Measurements from ENCODE around the gene WDR35.
A peak's percentile ranks its signal among the peaks of the same experiment; 100 is the strongest.

WDR35 gene

GRCh38 chr2:20021405-20022009 is 31.6 kb upstream of the WDR35 start:
- H3K9me3 ChIP-seq (replicated peaks; ENCODE audit: low read length), result no peaks in the 10 kb centered on the region
- no peak overlapping the region for H3K4me3 ChIP-seq (ENCODE audit: low read length)
- no peaks in the 10 kb centered on the region for H3K4me1 ChIP-seq (ENCODE audit: control insufficient read depth, insufficient read depth, low read length)
- no peak overlapping the region for H3K4me2 ChIP-seq (ENCODE audit: low read length)
- no peak overlapping the region for H3K9ac ChIP-seq (ENCODE audit: low read depth, low read length)
- H3K36me3 ChIP-seq (ENCODE audit: insufficient read depth, low read length), result no peaks in the 10 kb centered on the region
- H3K27me3 ChIP-seq (ENCODE audit: control insufficient read depth, insufficient read depth, low read length), result no peaks in the 10 kb centered on the region

- Histone ChIP-seq H3K9me3 (replicated peaks; ENCODE audit: low read length) (no peaks in the 10 kb centered on the region), H3K36me3 (ENCODE audit: insufficient read depth, low read length) (no peaks in the 10 kb centered on the region), H3K4me2 (ENCODE audit: low read length) (no peak overlapping the region), H3K27me3 (ENCODE audit: control insufficient read depth, insufficient read depth, low read length) (no peaks in the 10 kb centered on the region), H3K4me1 (ENCODE audit: control insufficient read depth, insufficient read depth, low read length) (no peaks in the 10 kb centered on the region), H3K4me3 (ENCODE audit: low read length) (no peak overlapping the region), H3K9ac (ENCODE audit: low read depth, low read length) (no peak overlapping the region)
These were observed 29.8 kb upstream of the WDR35 start for GRCh38 chr2:20019747-20020146.

- no peaks in the 10 kb centered on the region for H3K27me3 ChIP-seq (ENCODE audit: control insufficient read depth, insufficient read depth, low read length)
- no peaks in the 10 kb centered on the region for H3K36me3 ChIP-seq (ENCODE audit: insufficient read depth, low read length)
- no peaks in the 10 kb centered on the region for H3K9me3 ChIP-seq (replicated peaks; ENCODE audit: low read length)
- H3K4me1 ChIP-seq (ENCODE audit: control insufficient read depth, insufficient read depth, low read length), result no peaks in the 10 kb centered on the region
- H3K4me3 ChIP-seq (ENCODE audit: low read length), result no peak overlapping the region
- H3K4me2 ChIP-seq (ENCODE audit: low read length), result no peak overlapping the region
- no peak overlapping the region for H3K9ac ChIP-seq (ENCODE audit: low read depth, low read length)
These were observed 28.8 kb upstream of the WDR35 start for GRCh38 chr2:20018601-20019152.

- Histone ChIP-seq H3K27me3 (ENCODE audit: control insufficient read depth, insufficient read depth, low read length) (peaks cover 7% of the 10 kb centered on the region), H3K4me1 (ENCODE audit: control insufficient read depth, insufficient read depth, low read length) (peaks cover 8% of the 10 kb centered on the region), H3K4me3 (ENCODE audit: low read length) (no peak overlapping the region), H3K9me3 (replicated peaks; ENCODE audit: low read length) (no peaks in the 10 kb centered on the region), H3K36me3 (ENCODE audit: insufficient read depth, low read length) (no peaks in the 10 kb centered on the region), H3K4me2 (ENCODE audit: low read length) (no peak overlapping the region), H3K9ac (ENCODE audit: low read depth, low read length) (no peak overlapping the region)
These were observed 26.4 kb upstream of the WDR35 start for GRCh38 chr2:20016346-20016745.

- peaks cover 10% of the 10 kb centered on the region for H3K27me3 ChIP-seq (ENCODE audit: control insufficient read depth, insufficient read depth, low read length)
- H3K4me3 ChIP-seq (ENCODE audit: low read length), result no peak overlapping the region
- H3K9ac ChIP-seq (ENCODE audit: low read depth, low read length), result no peak overlapping the region
- no peaks in the 10 kb centered on the region for H3K9me3 ChIP-seq (replicated peaks; ENCODE audit: low read length)
- H3K4me1 ChIP-seq (ENCODE audit: control insufficient read depth, insufficient read depth, low read length), result peaks cover 8% of the 10 kb centered on the region
- no peak overlapping the region for H3K4me2 ChIP-seq (ENCODE audit: low read length)
- H3K36me3 ChIP-seq (ENCODE audit: insufficient read depth, low read length), result no peaks in the 10 kb centered on the region
These were observed 25.7 kb upstream of the WDR35 start for GRCh38 chr2:20015482-20016083.

GRCh38 chr2:20013126-20013849 is 23.4 kb upstream of the WDR35 start:
- H3K9ac ChIP-seq (ENCODE audit: low read depth, low read length), result peak overlapping the region; percentile 84
- no peaks in the 10 kb centered on the region for H3K9me3 ChIP-seq (replicated peaks; ENCODE audit: low read length)
- H3K4me2 ChIP-seq (ENCODE audit: low read length), result peak overlapping the region; percentile 92
- H3K4me3 ChIP-seq (ENCODE audit: low read length), result peak overlapping the region; percentile 73
- no peaks in the 10 kb centered on the region for H3K36me3 ChIP-seq (ENCODE audit: insufficient read depth, low read length)
- peaks cover 8% of the 10 kb centered on the region for H3K4me1 ChIP-seq (ENCODE audit: control insufficient read depth, insufficient read depth, low read length)
- H3K27me3 ChIP-seq (ENCODE audit: control insufficient read depth, insufficient read depth, low read length), result peaks cover 10% of the 10 kb centered on the region

- Histone ChIP-seq H3K4me1 (ENCODE audit: control insufficient read depth, insufficient read depth, low read length) (peaks cover 8% of the 10 kb centered on the region), H3K9ac (ENCODE audit: low read depth, low read length) (peak within 1 kb of the TSS; percentile 84), H3K4me2 (ENCODE audit: low read length) (peak within 1 kb of the TSS; percentile 92), H3K9me3 (replicated peaks; ENCODE audit: low read length) (no peaks in the 10 kb centered on the region), H3K36me3 (ENCODE audit: insufficient read depth, low read length) (no peaks in the 10 kb centered on the region), H3K27me3 (ENCODE audit: control insufficient read depth, insufficient read depth, low read length) (peaks cover 10% of the 10 kb centered on the region), H3K4me3 (ENCODE audit: low read length) (peak within 1 kb of the TSS; percentile 73)
These were observed 22.6 kb upstream of the WDR35 start, which contains the start of gene MATN3 for GRCh38 chr2:20012282-20013125. Gene MATN3 (minus strand): TSS chr2:20012668. CDS start chr2:20012631, 37 bp downstream.

- H3K9me3 ChIP-seq (replicated peaks; ENCODE audit: low read length), result no peaks in the 10 kb centered on the region
- no peaks in the 10 kb centered on the region for H3K36me3 ChIP-seq (ENCODE audit: insufficient read depth, low read length)
- peaks cover 10% of the 10 kb centered on the region for H3K27me3 ChIP-seq (ENCODE audit: control insufficient read depth, insufficient read depth, low read length)
- peak overlapping the region; percentile 73 for H3K4me3 ChIP-seq (ENCODE audit: low read length)
- peak overlapping the region; percentile 84 for H3K9ac ChIP-seq (ENCODE audit: low read depth, low read length)
- peak overlapping the region; percentile 92 for H3K4me2 ChIP-seq (ENCODE audit: low read length)
- peaks cover 8% of the 10 kb centered on the region for H3K4me1 ChIP-seq (ENCODE audit: control insufficient read depth, insufficient read depth, low read length)
These were observed 22.1 kb upstream of the WDR35 start for GRCh38 chr2:20012032-20012281.

- H3K4me1 ChIP-seq (ENCODE audit: control insufficient read depth, insufficient read depth, low read length), result peaks cover 8% of the 10 kb centered on the region
- peaks cover 10% of the 10 kb centered on the region for H3K27me3 ChIP-seq (ENCODE audit: control insufficient read depth, insufficient read depth, low read length)
- H3K9me3 ChIP-seq (replicated peaks; ENCODE audit: low read length), result no peaks in the 10 kb centered on the region
- H3K36me3 ChIP-seq (ENCODE audit: insufficient read depth, low read length), result no peaks in the 10 kb centered on the region
- peak overlapping the region; percentile 92 for H3K4me2 ChIP-seq (ENCODE audit: low read length)
- H3K9ac ChIP-seq (ENCODE audit: low read depth, low read length), result peak overlapping the region; percentile 84
- no peak overlapping the region for H3K4me3 ChIP-seq (ENCODE audit: low read length)
These were observed 21.5 kb upstream of the WDR35 start for GRCh38 chr2:20011276-20012031.

- Histone ChIP-seq H3K9ac (ENCODE audit: low read depth, low read length) (no peak overlapping the region), H3K36me3 (ENCODE audit: insufficient read depth, low read length) (no peaks in the 10 kb centered on the region), H3K9me3 (replicated peaks; ENCODE audit: low read length) (no peaks in the 10 kb centered on the region), H3K27me3 (ENCODE audit: control insufficient read depth, insufficient read depth, low read length) (peaks cover 10% of the 10 kb centered on the region), H3K4me3 (ENCODE audit: low read length) (no peak overlapping the region), H3K4me2 (ENCODE audit: low read length) (no peak overlapping the region), H3K4me1 (ENCODE audit: control insufficient read depth, insufficient read depth, low read length) (peaks cover 8% of the 10 kb centered on the region)
These were observed 18.8 kb upstream of the WDR35 start for GRCh38 chr2:20008703-20009102.

Data from skeletal muscle satellite cell (primary cell).